Heart right ventricle (tissue), 16 donors: ENCODE measurements around the gene LZIC. TPM values are rescaled to one million over a fixed set of nuclear protein-coding genes. Genes with fewer than 3 reads are reported as not detected.

ENCODE experiments used
- ATAC-seq, 8 donors: fragments of 200-7000 bp; cut with Tn5 transposase; one replicate each; pipeline ENCODE4 v1.9.1; 2020; ENCODE audit warnings: mild to moderate bottlenecking in 8 of 8, moderate library complexity in 8 of 8, moderate number of reproducible peaks in 1 of 8
- DNase-seq, 2 donors: peaks; one replicate each; pipeline ENCODE4 v3.0.0-alpha.2; 2020
- H3K27ac ChIP-seq, 10 donors: fragments of 200-600 bp; sonication (generic) in 2 of 10; one replicate each; pipeline versions ENCODE4 v1.5.0 to v1.8.0; 2020 to 2022; ENCODE audit warnings: mild to moderate bottlenecking in 3 of 10
- H3K27me3 ChIP-seq, 7 donors: fragments of 200-600 bp; one replicate each; pipeline ENCODE4 v1.8.0; 2021 to 2022; ENCODE audit warnings: mild to moderate bottlenecking in 2 of 7
- H3K36me3 ChIP-seq, 9 donors: fragments of 200-600 bp; sonication (generic) in 1 of 9; one replicate each; pipeline versions ENCODE4 v1.5.0 to v1.8.0; 2020 to 2022; ENCODE audit warnings: mild to moderate bottlenecking in 2 of 9
- H3K4me1 ChIP-seq, 9 donors: fragments of 200-600 bp; sonication (generic) in 1 of 9; one replicate each; pipeline versions ENCODE4 v1.5.0 to v1.8.0; 2020 to 2022; ENCODE audit warnings: mild to moderate bottlenecking in 4 of 9
- H3K4me3 ChIP-seq, 10 donors: fragments of 200-600 bp; sonication (generic) in 2 of 10; one replicate each; pipeline versions ENCODE4 v1.5.0 to v1.8.0; 2020 to 2022; ENCODE audit warnings: mild to moderate bottlenecking in 7 of 10, moderate library complexity in 2 of 10
- H3K9me3 ChIP-seq, 11 donors: fragments of 200-600 bp in 10 of 11; sonication (generic) in 2 of 11; one replicate each; pipeline versions ENCODE4 v1.5.0 to v1.8.0; 2013 to 2022; ENCODE audit warnings: mild to moderate bottlenecking in 2 of 11, control low read depth in 1 of 11, moderate library complexity in 1 of 11
- WGBS, 2 donors: extraction: QIAGEN DNeasy Blood & Tissue Kit; methylation state at CpG; one replicate each; pipeline ENCODE4 v1.1.7; 2013; ENCODE audit warnings: inconsistent platforms in 1 of 2; 5-methylcytosine and 5-hydroxymethylcytosine counted together
- intact Hi-C, 10 donors: fragments of 100-400 bp; cut with DNase I; formaldehyde crosslinking; loops; one replicate each; pipeline versions ENCODE4 v1.11.1 to v1.14.2; 2022
- polyA plus RNA-seq, 2 donors: library from polyadenylated mRNA; stranded (reverse); fragments of 200-250 nt; gene quantifications; one replicate each; pipeline ENCODE4 v1.2.3, GENCODE V29; 2013
- total RNA-seq, 10 donors: library from RNA; stranded (reverse); fragmentation: NEBNext Ultra II Directional in 3 of 10; extraction: Animal tissue kit (Norgen Biotek cat#: 25700) in 3 of 10; gene quantifications; one replicate each; pipeline versions ENCODE4 v1.2.1 to v1.2.4, GENCODE V29; 2021 to 2023
- TF ChIP-seq, protein P1 (sequence below), 9 donors: fragments of 200-600 bp; sonication (generic) in 2 of 9; IDR thresholded peaks; one replicate each; pipeline versions ENCODE4 v1.5.0 to v1.8.0; 2021 to 2022; ENCODE audit warnings: antibody characterized with exemption in 9 of 9, mild to moderate bottlenecking in 5 of 9, moderate library complexity in 1 of 9
- donor health status: Arrhythmogenic right ventricular cardiomyopathy.
- donor health status: ischemic (EF 13 %, LVEDD 7.1; RV severe dilation, severe dysfunction).
- donor health status: healthy with polysubstance abuse.
- donor health status: DM: no; HTN: yes; CAD: no.
- donor health status: DM: no; HTN: no; CAD: no.
- donor health status: ischemic (EF 25% LVEDD 6.9; RV normal size, moderate dysfunction).
- donor health status: ischemic (EF 25% LVEDD 5.7; RV mildly dilated, moderate dysfunction).
- donor health status: healthy.
- donor health status: DM: yes; HTN: yes; CAD: no.
- donor health status: Ischemic cardiomyopathy.
- donor health status: ischemic (EF 35%, LVEDD 5.7; RV mildly dilated, moderate dysfunction).
- donor health status: nonischemic (EF 11% LVEDD 7.7; RV severe dilation, severe dysfunction).
- donor health status: DM: yes; HTN: yes; CAD: no.
- donor health status: PGD.
- donor health status: ischemic (EF 29% LVEDD 5.4; RV normal size, mild dysfunction).
- donor health status: nonischemic (EF 23%, LVEDD 6.1; RV moderate dilation, normal function).

LZIC gene
- total and polyA plus RNA-seq, 12 donors = 13.4 to 38.0 (median 31.9) TPM

DNA sequence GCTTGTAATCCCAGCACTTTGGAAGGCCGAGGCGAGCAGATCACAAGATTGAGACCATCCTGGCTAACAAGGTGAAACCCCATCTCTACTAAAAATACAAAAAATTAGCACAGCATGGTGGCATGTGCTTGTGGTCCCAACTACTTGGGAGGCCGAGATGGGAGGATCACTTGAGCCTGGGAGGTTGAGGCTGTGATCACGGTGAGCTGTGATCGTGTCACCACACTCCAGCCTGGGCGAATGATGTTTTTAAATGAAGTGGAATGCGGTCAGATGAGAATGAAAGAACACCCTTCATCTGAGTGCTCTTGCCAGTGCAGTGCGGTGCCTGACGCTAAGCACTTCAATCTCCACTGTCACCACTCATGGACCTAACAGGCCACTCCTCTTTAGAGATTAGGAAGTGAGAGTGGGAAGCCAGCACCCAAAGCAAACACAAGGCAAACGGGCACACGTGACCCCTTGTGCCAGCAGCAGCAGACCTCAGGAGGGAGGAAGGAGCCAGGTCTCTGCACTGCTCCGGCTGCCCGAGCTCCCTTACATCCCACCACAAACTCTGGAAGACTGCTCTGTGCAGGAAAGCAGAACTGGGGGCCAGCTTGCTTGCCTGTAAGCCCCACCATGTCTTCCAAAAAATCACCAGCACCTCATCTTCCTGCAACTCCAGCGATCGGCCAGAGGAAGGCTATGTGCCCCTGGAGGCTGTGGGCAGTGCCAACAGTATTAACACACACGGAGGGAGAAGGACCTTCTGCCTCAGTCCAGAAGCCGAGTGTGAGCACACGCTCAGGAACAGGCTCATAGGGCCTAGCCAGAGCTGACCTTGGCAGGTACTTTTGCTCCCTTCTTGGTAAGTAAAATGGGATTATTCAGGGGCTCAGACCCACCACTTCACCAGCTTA is 42.8 kb downstream of the LZIC start:
- WGBS, 2 donors = 26 to 31% methylated on average over 18 of the region's 18 CpGs
- Histone ChIP-seq H3K9me3 (no peaks in the 10 kb centered on the region), H3K36me3 (no peaks in the 10 kb centered on the region), H3K27ac (peak overlapping the region; percentile 83 to 95 (median 91)), H3K27me3 (no peaks in the 10 kb centered on the region), H3K4me3 (peak overlapping the region in 9 of 10 donors; percentile 11 to 50 (median 39)), H3K4me1 (peaks cover 27 to 76% (median 51%) of the 10 kb centered on the region in 9 donors)
- DNase-seq = peak; percentile 71 to 85
- peak; percentile 88 to 94 (median 92) for ATAC-seq
- TF ChIP-seq, protein P1, sequence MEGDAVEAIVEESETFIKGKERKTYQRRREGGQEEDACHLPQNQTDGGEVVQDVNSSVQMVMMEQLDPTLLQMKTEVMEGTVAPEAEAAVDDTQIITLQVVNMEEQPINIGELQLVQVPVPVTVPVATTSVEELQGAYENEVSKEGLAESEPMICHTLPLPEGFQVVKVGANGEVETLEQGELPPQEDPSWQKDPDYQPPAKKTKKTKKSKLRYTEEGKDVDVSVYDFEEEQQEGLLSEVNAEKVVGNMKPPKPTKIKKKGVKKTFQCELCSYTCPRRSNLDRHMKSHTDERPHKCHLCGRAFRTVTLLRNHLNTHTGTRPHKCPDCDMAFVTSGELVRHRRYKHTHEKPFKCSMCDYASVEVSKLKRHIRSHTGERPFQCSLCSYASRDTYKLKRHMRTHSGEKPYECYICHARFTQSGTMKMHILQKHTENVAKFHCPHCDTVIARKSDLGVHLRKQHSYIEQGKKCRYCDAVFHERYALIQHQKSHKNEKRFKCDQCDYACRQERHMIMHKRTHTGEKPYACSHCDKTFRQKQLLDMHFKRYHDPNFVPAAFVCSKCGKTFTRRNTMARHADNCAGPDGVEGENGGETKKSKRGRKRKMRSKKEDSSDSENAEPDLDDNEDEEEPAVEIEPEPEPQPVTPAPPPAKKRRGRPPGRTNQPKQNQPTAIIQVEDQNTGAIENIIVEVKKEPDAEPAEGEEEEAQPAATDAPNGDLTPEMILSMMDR (IDR thresholded peaks at IDR 0.05) = peak in 1 of 9 donors; percentile 10
- intact Hi-C loops = loop anchor here in 1 of 10 donors (1.0 kb wide), 1 partner anchor 10 kb away; the partner anchor contains the start of gene CTNNBIP1

DNA sequence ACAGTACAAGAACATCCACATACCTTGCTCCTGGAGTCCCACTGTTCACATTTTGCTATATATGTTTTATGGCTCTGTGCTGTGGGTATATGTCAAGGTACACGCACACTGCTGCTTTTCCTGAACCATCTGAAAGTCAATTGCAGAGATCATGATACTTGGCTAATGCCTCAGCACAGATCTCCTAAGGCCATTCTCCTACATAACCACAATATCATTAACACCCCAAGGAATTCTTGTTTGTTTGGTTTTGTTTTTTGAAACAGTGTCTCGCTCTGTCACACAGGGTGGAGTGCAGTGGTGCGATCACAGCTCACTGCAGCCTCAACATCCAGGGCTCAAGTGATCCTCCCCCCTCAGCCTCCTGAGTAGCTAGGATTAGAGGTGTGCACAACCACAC is 49.1 kb downstream of the LZIC start:
- Histone ChIP-seq H3K4me1 (peaks cover 19 to 81% (median 58%) of the 10 kb centered on the region in 9 donors), H3K27me3 (no peaks in the 10 kb centered on the region), H3K27ac (peak overlapping the region in 9 of 10 donors; percentile 67 to 89 (median 81)), H3K9me3 (no peaks in the 10 kb centered on the region), H3K36me3 (no peaks in the 10 kb centered on the region), H3K4me3 (no peak overlapping the region)
- no peak for DNase-seq
- ATAC-seq = no peak
- WGBS, 2 donors = 78 to 79% methylated on average over 3 of the region's 3 CpGs
- intact Hi-C loops = no loop called here
- TF ChIP-seq, protein P1 (IDR thresholded peaks at IDR 0.05) = no peak

DNA sequence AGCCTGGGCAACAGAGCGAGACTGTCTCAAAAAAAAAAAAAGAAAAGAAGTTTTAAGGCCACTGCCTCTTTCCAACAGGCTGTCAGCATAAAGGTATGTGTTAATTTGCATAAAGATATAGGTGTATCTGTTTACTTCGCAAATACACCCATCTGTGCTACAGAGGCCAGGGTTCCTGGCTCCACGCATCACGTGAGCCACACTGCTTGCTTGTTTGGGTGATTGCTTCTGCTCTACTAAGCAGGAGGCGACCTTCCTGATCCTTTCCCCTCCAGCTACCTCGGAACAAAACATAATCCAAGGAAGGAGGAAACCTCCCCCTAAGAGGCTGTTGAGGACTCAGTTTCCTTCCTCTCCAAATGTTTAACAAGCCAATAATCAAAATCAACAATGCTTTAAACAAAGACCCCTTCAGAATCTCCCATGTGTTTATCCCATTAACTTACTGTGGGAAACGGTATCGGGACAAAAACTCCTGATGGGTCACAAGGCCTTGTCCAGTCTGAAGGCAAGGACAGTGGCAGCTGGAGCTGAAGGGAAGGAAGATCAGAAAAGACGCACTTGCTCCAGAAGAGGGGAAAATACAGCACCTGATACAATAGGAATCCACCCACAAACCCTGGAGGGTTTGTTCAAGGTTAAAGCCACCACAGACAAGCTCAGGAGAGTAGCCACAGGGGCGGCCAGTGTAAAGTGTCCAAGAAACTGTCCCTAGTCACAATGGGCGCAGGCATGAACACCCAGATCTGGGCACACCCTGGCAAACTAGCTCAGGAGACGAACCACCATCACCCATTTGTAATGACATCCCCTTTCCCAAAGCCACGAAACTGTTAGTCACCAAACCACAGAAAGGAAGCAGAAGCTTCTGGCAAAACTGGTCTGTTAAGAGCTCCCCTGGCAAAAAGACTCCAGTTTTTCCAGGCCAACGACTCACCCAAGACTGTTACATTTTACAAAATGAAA is 50.3 kb downstream of the LZIC start:
- TF ChIP-seq, protein P1 (IDR thresholded peaks at IDR 0.05) = no peak
- H3K9me3 ChIP-seq = no peaks in the 10 kb centered on the region
- 57 to 68% methylated on average over 14 of the region's 14 CpGs for WGBS, 2 donors
- H3K4me3 ChIP-seq = peak overlapping the region in 3 of 10 donors; percentile 3 to 8 (median 3)
- intact Hi-C loops = no loop called here
- peaks cover 21 to 87% (median 67%) of the 10 kb centered on the region in 9 donors for H3K4me1 ChIP-seq
- H3K27ac ChIP-seq = peak overlapping the region; percentile 66 to 89 (median 80)
- no peaks in the 10 kb centered on the region for H3K36me3 ChIP-seq
- H3K27me3 ChIP-seq = no peaks in the 10 kb centered on the region
- ATAC-seq (peak; percentile 50 to 83 (median 70)), DNase-seq (peak in 1 of 2 donors; percentile 49)

DNA sequence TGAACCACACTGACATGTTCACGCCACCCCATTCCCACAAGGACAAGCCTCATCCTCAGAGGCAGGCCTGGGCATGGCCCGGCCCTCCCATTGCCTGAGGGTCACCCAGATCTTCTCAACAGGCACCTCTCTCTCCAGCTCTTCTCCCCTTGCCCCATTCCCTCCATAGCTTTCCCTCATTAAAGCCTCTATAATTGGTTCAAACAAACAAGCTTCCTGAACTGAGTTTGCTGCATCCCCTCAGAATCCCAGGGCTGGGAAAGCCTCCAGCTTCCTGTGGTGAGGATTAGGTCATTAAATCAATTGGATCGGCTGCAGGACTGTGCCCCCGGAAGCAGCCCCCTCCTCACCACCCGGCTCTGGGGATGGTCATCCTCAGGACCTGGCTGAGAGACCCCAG is 52.0 kb downstream of the LZIC start:
- intact Hi-C loops = no loop called here
- H3K9me3 ChIP-seq = no peaks in the 10 kb centered on the region
- H3K36me3 ChIP-seq = peaks cover 0 to 11% (median 0%) of the 10 kb centered on the region in 9 donors
- H3K27me3 ChIP-seq = no peaks in the 10 kb centered on the region
- ATAC-seq (peak in 1 of 8 donors; percentile 9), DNase-seq (no peak)
- H3K27ac ChIP-seq = peak overlapping the region; percentile 51 to 89 (median 80)
- 49 to 51% methylated on average over 5 of the region's 5 CpGs for WGBS, 2 donors
- TF ChIP-seq, protein P1 (IDR thresholded peaks at IDR 0.05) = no peak
- peaks cover 21 to 97% (median 73%) of the 10 kb centered on the region in 9 donors for H3K4me1 ChIP-seq
- no peak overlapping the region for H3K4me3 ChIP-seq
